ENCODE data around the gene TCF7. TPM values are rescaled to one million over a fixed set of nuclear protein-coding genes. Genes with fewer than 3 reads are reported as not detected.
"Not testable (repeated sequence)": the region's sequence is repeated elsewhere in the genome, so short reads cannot be mapped to it uniquely, and the experiment has no call there.

The TCF7 gene
- total RNA-seq, 2 donors from 2014 or later: 4.3 to 9.4 TPM

- Histone ChIP-seq H3K27ac (no peak overlapping the region), H3K9ac (ENCODE audit: low read depth in 2 of 2, low read length in 2 of 2) (no peak overlapping the region), H3K4me3 (no peak overlapping the region), H3K4me1 (no peaks in the 10 kb centered on the region), H3K36me3 (no peaks in the 10 kb centered on the region), H3K9me3 (no peaks in the 10 kb centered on the region), H3K27me3 (no peaks in the 10 kb centered on the region)
- intact Hi-C loops (cut with DNase I): no loop called here
- no peak for TF ChIP-seq CTCF (IDR thresholded peaks at IDR 0.05)
- DNase-seq: no peak
Observed at GRCh38 chr5:134146651-134147518, 32.4 kb downstream of the TCF7 start.

GRCh38 chr5:134148316-134148715 is 33.8 kb downstream of the TCF7 start:
- peaks cover 3% of the 10 kb centered on the region for H3K36me3 ChIP-seq
- H3K27ac ChIP-seq: no peak overlapping the region

GRCh38 chr5:134148986-134149539 is 34.6 kb downstream of the TCF7 start:
- no peaks in the 10 kb centered on the region for H3K27me3 ChIP-seq
- H3K27ac ChIP-seq: no peak overlapping the region
- no peaks in the 10 kb centered on the region for H3K9me3 ChIP-seq
- TF ChIP-seq CTCF (IDR thresholded peaks at IDR 0.05): no peak
- peaks cover 3% of the 10 kb centered on the region for H3K36me3 ChIP-seq
- H3K4me1 ChIP-seq: no peaks in the 10 kb centered on the region
- no peak for DNase-seq
- H3K4me3 ChIP-seq: no peak overlapping the region
- intact Hi-C loops (cut with DNase I): no loop called here
- H3K9ac ChIP-seq (ENCODE audit: low read depth in 2 of 2, low read length in 2 of 2): no peak overlapping the region

More at GRCh38 chr5:134148316-134148715, 33.8 kb downstream of the TCF7 start:
- Histone ChIP-seq H3K27me3 (no peaks in the 10 kb centered on the region), H3K4me1 (no peaks in the 10 kb centered on the region), H3K9ac (ENCODE audit: low read depth in 2 of 2, low read length in 2 of 2) (no peak overlapping the region), H3K9me3 (no peaks in the 10 kb centered on the region), H3K4me3 (no peak overlapping the region)
- intact Hi-C loops (cut with DNase I): no loop called here
- no peak for TF ChIP-seq CTCF (IDR thresholded peaks at IDR 0.05)
- no peak for DNase-seq

GRCh38 chr5:134149571-134150303 is 35.3 kb downstream of the TCF7 start:
- no peak for TF ChIP-seq CTCF (IDR thresholded peaks at IDR 0.05)
- Histone ChIP-seq H3K9me3 (no peaks in the 10 kb centered on the region), H3K9ac (ENCODE audit: low read depth in 2 of 2, low read length in 2 of 2) (no peak overlapping the region), H3K36me3 (peaks cover 3% of the 10 kb centered on the region), H3K4me1 (no peaks in the 10 kb centered on the region), H3K27me3 (no peaks in the 10 kb centered on the region), H3K4me3 (no peak overlapping the region), H3K27ac (no peak overlapping the region)
- intact Hi-C loops (cut with DNase I): no loop called here
- no peak for DNase-seq

GRCh38 chr5:134151723-134152122 is 37.2 kb downstream of the TCF7 start:
- intact Hi-C loops (cut with DNase I): no loop called here
- DNase-seq: no peak
- Histone ChIP-seq H3K4me1 (no peaks in the 10 kb centered on the region), H3K9ac (ENCODE audit: low read depth in 2 of 2, low read length in 2 of 2) (no peak overlapping the region), H3K36me3 (peaks cover 3% of the 10 kb centered on the region), H3K27me3 (no peaks in the 10 kb centered on the region), H3K9me3 (no peaks in the 10 kb centered on the region), H3K27ac (no peak overlapping the region), H3K4me3 (no peak overlapping the region)
- no peak for TF ChIP-seq CTCF (IDR thresholded peaks at IDR 0.05)

GRCh38 chr5:134152173-134152832 is 37.8 kb downstream of the TCF7 start:
- not testable (repeated sequence) for H3K4me1 ChIP-seq, H3K27ac ChIP-seq, H3K27me3 ChIP-seq

More at GRCh38 chr5:134152173-134152832, 37.8 kb downstream of the TCF7 start:
- H3K9ac ChIP-seq (ENCODE audit: low read depth in 2 of 2, low read length in 2 of 2); H3K9me3 ChIP-seq; H3K36me3 ChIP-seq; intact Hi-C loops (cut with DNase I); DNase-seq; H3K4me3 ChIP-seq: not testable (repeated sequence)
